HCT116 (cell line): ENCODE measurements around the gene GRAMD2A. TPM values are rescaled to one million over a fixed set of nuclear protein-coding genes. Genes with fewer than 3 reads are reported as not detected.

ENCODE experiments used
- ATAC-seq: fragments of 200-7000 bp; cut with Tn5 transposase; 2 replicates; pipeline ENCODE4 v1.9.1; 2020; ENCODE audit warnings: mild to moderate bottlenecking, moderate library complexity
- BruUV-seq: library from RNA; stranded (reverse); fragments of 400-500 nt; replicated peaks from 2 replicates; lab custom pipeline; 2021; lab: Mats Ljungman, UMichigan
- CTCF ChIA-PET: fragments of 300-600 bp; sonication (Branson Sonifier 250); formaldehyde crosslinking; loops from one replicate; lab custom pipeline; 2021; ENCODE audit warnings: antibody characterized with exemption; lab: Charles Lee
- POLR2A ChIA-PET: fragments of 300-600, 350-600 bp; sonication (Branson Sonifier 250); formaldehyde crosslinking; loops from one replicate; lab custom pipeline; 2021; ENCODE audit warnings: antibody characterized with exemption; lab: Charles Lee
- RAD21 ChIA-PET, 2 experiments: fragments of 300-600 bp; sonication (Branson Sonifier 250); formaldehyde crosslinking; loops; one replicate each; lab custom pipeline; 2023; ENCODE audit warnings: low total read pairs in 2 of 2; ENCODE audit not compliant: uncharacterized antibody in 2 of 2, unreplicated experiment in 2 of 2, low non-redundant PET in 1 of 2; lab: Charles Lee
- DNase-seq: peaks from one replicate; pipeline ENCODE4 v3.0.0-alpha.2; 2010; ENCODE audit warnings: low read depth, low spot score
- H2AFZ ChIP-seq: fragments of 200-600 bp; shearing (Covaris generic), sonication (generic); 2 replicates; pipeline ENCODE4 v1.6.1; 2017; ENCODE audit warnings: low read depth, mixed run types, mixed read lengths, antibody characterized with exemption, low read length; ENCODE audit not compliant: poor library complexity, severe bottlenecking
- H3K27ac ChIP-seq: 2 replicates; pipeline ENCODE4 v1.5.1; 2012; ENCODE audit warnings: low read depth, low read length
- H3K27me3 ChIP-seq: fragments of 200-600 bp; sonication (generic); 2 replicates; pipeline ENCODE4 v1.6.1; 2016; ENCODE audit warnings: mixed run types, low read length, mixed read lengths; ENCODE audit not compliant: insufficient read depth
- H3K36me3 ChIP-seq, 2 experiments: fragments of 200-500 bp in 1 of 2; fragments of 200-600 bp in 1 of 2; sonication (Bioruptor generic) in 1 of 2; sonication (generic) in 1 of 2; 2 replicates each; pipeline versions ENCODE4 v1.5.1 to v1.6.1; 2014 to 2016; ENCODE audit warnings: low read length in 2 of 2, inconsistent platforms in 1 of 2, mixed read lengths in 1 of 2, mixed run types in 1 of 2; ENCODE audit not compliant: insufficient read depth in 2 of 2, control insufficient read depth in 1 of 2
- H3K4me1 ChIP-seq, 2 experiments: fragments of 200-600 bp in 1 of 2; sonication (generic) in 1 of 2; 2 replicates each; pipeline versions ENCODE4 v1.5.1 to v1.6.1; 2012 to 2017; ENCODE audit warnings: low read length in 2 of 2, inconsistent platforms in 1 of 2, mild to moderate bottlenecking in 1 of 2, mixed read lengths in 1 of 2, mixed run types in 1 of 2, moderate library complexity in 1 of 2; ENCODE audit not compliant: insufficient read depth in 2 of 2, control insufficient read depth in 1 of 2
- H3K4me2 ChIP-seq: fragments of 200-600 bp; sonication (generic); 2 replicates; pipeline ENCODE4 v1.6.1; 2017; ENCODE audit warnings: mixed run types, low read length, mixed read lengths
- H3K4me3 ChIP-seq, 2 experiments: fragments of 200-600 bp in 1 of 2; sonication (generic) in 1 of 2; replicated peaks in 1 of 2; 2 replicates each; pipeline ENCODE4 v1.5.1; 2011 to 2016; ENCODE audit warnings: low read length in 2 of 2, control low read depth in 1 of 2, low read depth in 1 of 2, mild to moderate bottlenecking in 1 of 2, mixed read lengths in 1 of 2, mixed run types in 1 of 2
- H3K79me2 ChIP-seq: fragments of 200-600 bp; sonication (generic); 2 replicates; pipeline ENCODE4 v1.6.1; 2017; ENCODE audit warnings: mild to moderate bottlenecking, mixed run types, low read length, moderate library complexity, mixed read lengths; ENCODE audit not compliant: insufficient read depth
- H3K9ac ChIP-seq: fragments of 200-600 bp; sonication (generic); 2 replicates; pipeline ENCODE4 v1.6.1; 2016; ENCODE audit warnings: low read length, mixed read lengths
- H3K9me2 ChIP-seq: fragments of 200-600 bp; sonication (generic), shearing (Covaris generic); 2 replicates; pipeline ENCODE4 v1.6.1; 2017; ENCODE audit warnings: mixed run types, mild to moderate bottlenecking, moderate library complexity; ENCODE audit not compliant: insufficient read depth
- H3K9me3 ChIP-seq, 2 experiments: fragments of 200-500 bp in 1 of 2; fragments of 200-600 bp in 1 of 2; sonication (Bioruptor generic) in 1 of 2; sonication (generic) in 1 of 2; 2 replicates each; pipeline ENCODE4 v1.6.1; 2014 to 2017; ENCODE audit warnings: low read length in 2 of 2, mixed read lengths in 2 of 2, inconsistent platforms in 1 of 2, low read depth in 1 of 2, mild to moderate bottlenecking in 1 of 2, mixed run types in 1 of 2, moderate library complexity in 1 of 2; ENCODE audit not compliant: control insufficient read depth in 1 of 2, insufficient read depth in 1 of 2
- H4K20me1 ChIP-seq: fragments of 200-600 bp; sonication (generic), shearing (Covaris generic); 2 replicates; pipeline ENCODE4 v1.6.1; 2017; ENCODE audit warnings: mixed run types, mild to moderate bottlenecking, moderate library complexity; ENCODE audit not compliant: insufficient read depth
- ATF3 ChIP-seq: IDR thresholded peaks from 2 replicates; pipeline ENCODE4 v1.6.1; 2012
- CBX3 ChIP-seq: IDR thresholded peaks from 2 replicates; pipeline ENCODE4 v1.6.1; 2012; ENCODE audit warnings: low read depth
- CTCF ChIP-seq, 3 experiments: fragments of 200-600 bp in 1 of 3; sonication (generic) in 1 of 3; IDR thresholded peaks in 2 of 3; conservative IDR thresholded peaks in 1 of 3; 2 replicates each; pipeline ENCODE4 v1.5.1; 2012 to 2017; ENCODE audit warnings: low read depth in 2 of 3, low read length in 2 of 3, antibody characterized with exemption in 1 of 3, borderline replicate concordance in 1 of 3, control low read depth in 1 of 3, mild to moderate bottlenecking in 1 of 3, mixed read lengths in 1 of 3, mixed run types in 1 of 3, moderate library complexity in 1 of 3; ENCODE audit not compliant: insufficient read depth in 1 of 3
- EGR1 ChIP-seq: IDR thresholded peaks from 2 replicates; pipeline ENCODE4 v1.6.1; 2012; ENCODE audit warnings: low read depth
- EZH2 ChIP-seq: fragments of 200-600 bp; sonication (generic); IDR thresholded peaks from 2 replicates; pipeline ENCODE4 v1.6.1; 2017; ENCODE audit warnings: antibody characterized with exemption, mixed run types
- FOSL1 ChIP-seq: IDR thresholded peaks from 2 replicates; pipeline ENCODE4 v1.6.1; 2012; ENCODE audit warnings: low read depth
- RAD21 ChIP-seq: IDR thresholded peaks from 2 replicates; pipeline ENCODE4 v1.6.1; 2012; ENCODE audit warnings: low read depth, mild to moderate bottlenecking
- intact Hi-C: fragments of 100-400 bp; cut with micrococcal nuclease; formaldehyde crosslinking; loops from 2 replicates; pipeline ENCODE4 v1.10.0; 2022
- total RNA-seq: library from RNA; stranded (reverse); gene quantifications from one replicate; pipeline ENCODE4 v1.2.1, GENCODE V29; 2021; ENCODE audit not compliant: unreplicated experiment
- TF ChIP-seq, protein P1 (sequence below): IDR thresholded peaks from 2 replicates; pipeline ENCODE4 v1.6.1; 2012; ENCODE audit warnings: low read depth

The GRAMD2A gene
- total RNA-seq, 1 experiment from 2014 or later: 8.0 TPM

GRCh38 chr15:72155003-72155621 is 42.5 kb downstream of the GRAMD2A start:
- RAD21 ChIA-PET: no interaction called here
- TF ChIP-seq, protein P1, sequence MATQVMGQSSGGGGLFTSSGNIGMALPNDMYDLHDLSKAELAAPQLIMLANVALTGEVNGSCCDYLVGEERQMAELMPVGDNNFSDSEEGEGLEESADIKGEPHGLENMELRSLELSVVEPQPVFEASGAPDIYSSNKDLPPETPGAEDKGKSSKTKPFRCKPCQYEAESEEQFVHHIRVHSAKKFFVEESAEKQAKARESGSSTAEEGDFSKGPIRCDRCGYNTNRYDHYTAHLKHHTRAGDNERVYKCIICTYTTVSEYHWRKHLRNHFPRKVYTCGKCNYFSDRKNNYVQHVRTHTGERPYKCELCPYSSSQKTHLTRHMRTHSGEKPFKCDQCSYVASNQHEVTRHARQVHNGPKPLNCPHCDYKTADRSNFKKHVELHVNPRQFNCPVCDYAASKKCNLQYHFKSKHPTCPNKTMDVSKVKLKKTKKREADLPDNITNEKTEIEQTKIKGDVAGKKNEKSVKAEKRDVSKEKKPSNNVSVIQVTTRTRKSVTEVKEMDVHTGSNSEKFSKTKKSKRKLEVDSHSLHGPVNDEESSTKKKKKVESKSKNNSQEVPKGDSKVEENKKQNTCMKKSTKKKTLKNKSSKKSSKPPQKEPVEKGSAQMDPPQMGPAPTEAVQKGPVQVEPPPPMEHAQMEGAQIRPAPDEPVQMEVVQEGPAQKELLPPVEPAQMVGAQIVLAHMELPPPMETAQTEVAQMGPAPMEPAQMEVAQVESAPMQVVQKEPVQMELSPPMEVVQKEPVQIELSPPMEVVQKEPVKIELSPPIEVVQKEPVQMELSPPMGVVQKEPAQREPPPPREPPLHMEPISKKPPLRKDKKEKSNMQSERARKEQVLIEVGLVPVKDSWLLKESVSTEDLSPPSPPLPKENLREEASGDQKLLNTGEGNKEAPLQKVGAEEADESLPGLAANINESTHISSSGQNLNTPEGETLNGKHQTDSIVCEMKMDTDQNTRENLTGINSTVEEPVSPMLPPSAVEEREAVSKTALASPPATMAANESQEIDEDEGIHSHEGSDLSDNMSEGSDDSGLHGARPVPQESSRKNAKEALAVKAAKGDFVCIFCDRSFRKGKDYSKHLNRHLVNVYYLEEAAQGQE: no peak
- no peak for TF ChIP-seq EGR1
- no peak for TF ChIP-seq FOSL1
- TF ChIP-seq RAD21: no peak
- no peak for TF ChIP-seq ATF3
- TF ChIP-seq CBX3: no peak
- TF ChIP-seq CTCF (IDR thresholded peaks at IDR 0.05 in 2 of 3, conservative IDR thresholded peaks at IDR 0.05 in 1 of 3; ENCODE audit: borderline replicate concordance in 1 of 3, insufficient read depth in 1 of 3, low read depth in 2 of 3, low read length in 2 of 3): no peak
- TF ChIP-seq EZH2: no peak
- H4K20me1 ChIP-seq: no peaks in the 10 kb centered on the region
- no peaks in the 10 kb centered on the region for H3K79me2 ChIP-seq
- CTCF ChIA-PET: no interaction called here
- BruUV-seq: no TSS peak
- H3K27ac ChIP-seq: no peak overlapping the region
- intact Hi-C loops: loop anchor here (5.0 kb wide), 2 partner anchors 583 to 1183 kb away; no protein-coding TSS in a partner anchor
- no peaks in the 10 kb centered on the region for H3K27me3 ChIP-seq
- no peaks in the 10 kb centered on the region for H3K9me2 ChIP-seq
- POLR2A ChIA-PET: no interaction called here
- H2AFZ ChIP-seq: no peak overlapping the region
- no peak overlapping the region for H3K4me3 ChIP-seq
- H3K4me2 ChIP-seq: no peak overlapping the region
- DNase-seq: no peak
- no peaks in the 10 kb centered on the region for H3K9me3 ChIP-seq
- peaks cover 4 to 12% of the 10 kb centered on the region in 2 experiments; a peak in 3 of 4 replicates for H3K4me1 ChIP-seq
- no peak overlapping the region for H3K9ac ChIP-seq
- no peaks in the 10 kb centered on the region for H3K36me3 ChIP-seq
- ATAC-seq: no peak
